ENCODE results near the gene ZFYVE28.

DNA sequence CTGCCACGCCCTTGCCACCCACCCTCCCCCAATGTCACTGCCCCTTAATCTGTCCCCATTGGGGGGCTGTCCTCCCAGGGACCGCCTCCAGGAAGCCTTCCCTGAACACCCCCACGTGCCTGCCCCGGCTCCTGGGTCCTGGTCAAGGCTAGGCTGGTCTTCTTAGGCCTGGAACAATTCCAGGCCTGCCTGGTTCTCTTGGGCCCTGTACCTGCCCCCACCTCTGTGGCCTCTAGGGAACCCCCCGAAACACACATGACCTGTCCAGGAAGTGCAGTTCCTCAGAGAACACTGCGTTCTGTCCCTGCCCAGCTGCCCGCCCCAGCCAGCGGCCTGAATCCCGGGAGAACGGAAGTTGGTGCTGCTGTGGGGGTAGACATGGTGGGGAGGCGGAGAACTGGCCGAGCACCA lies 161.7 kb downstream of the ZFYVE28 start:
- TF ChIP-seq EZH2 (IDR thresholded peaks at IDR 0.05; ENCODE audit: borderline replicate concordance, low read length) (no peak), CTCF (conservative IDR thresholded peaks at IDR 0.05 in 1 of 2, IDR thresholded peaks at IDR 0.05 in 1 of 2; ENCODE audit: extremely low read depth in 1 of 2, insufficient read depth in 1 of 2, low read depth in 1 of 2, low read length in 2 of 2) (no peak)

Measured in mammary epithelial cell (primary cell).